HG03342 (cell line): ENCODE data around the gene TEX13A.

ENCODE experiments used
- ATAC-seq: cut with Tn5 transposase; IDR thresholded peaks from one replicate; pipeline ENCODE4 v1.9.1; 2021; ENCODE audit warnings: mild to moderate bottlenecking, moderate library complexity; ENCODE audit not compliant: unreplicated experiment

TEX13A gene

GRCh38 chrX:105179644-105180043, 40.9 kb downstream of the TEX13A start:
- ATAC-seq, result no peak

DNA sequence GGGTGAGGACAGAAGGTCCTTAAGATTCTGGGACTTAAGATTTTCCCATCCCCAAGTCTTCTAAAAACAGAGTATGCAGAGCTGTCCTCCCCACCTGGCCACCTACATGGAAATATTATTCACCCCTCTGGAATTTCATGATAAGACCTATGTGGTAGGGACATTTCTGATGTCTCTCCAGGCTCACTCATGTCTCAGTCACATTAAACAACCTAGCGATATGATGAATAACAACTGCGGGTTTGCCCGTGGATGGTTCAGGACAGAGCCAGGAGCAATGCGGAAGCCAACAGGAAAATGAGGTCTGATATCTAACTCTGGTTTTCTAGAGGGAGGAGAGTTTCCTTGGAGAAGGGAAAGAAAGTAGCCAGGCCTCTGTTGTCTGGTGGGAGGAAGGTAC, 47.4 kb downstream of the TEX13A start:
- no peak for ATAC-seq
